GM12892 (cell line): Measurements from ENCODE around the gene INPP5A.

Experiments used
- DNase-seq: peaks from one replicate; pipeline ENCODE4 v3.0.0; 2011; ENCODE audit not compliant: insufficient read length
- FAIRE-seq: peaks from 2 replicates; lab custom pipeline; 2011; peaks lifted over from hg19 to GRCh38; lab: Jason Lieb, UNC
- POLR2A ChIP-seq: IDR thresholded peaks from 2 replicates; pipeline ENCODE4 v1.6.1; 2011; ENCODE audit warnings: low read depth, low read length, control low read depth
- POLR2AphosphoS5 ChIP-seq: IDR thresholded peaks from 2 replicates; pipeline ENCODE4 v1.6.1; 2011; ENCODE audit warnings: low read depth, low read length, control low read depth
- TAF1 ChIP-seq: IDR thresholded peaks from 2 replicates; pipeline ENCODE4 v1.6.1; 2011; ENCODE audit warnings: low read depth, mild to moderate bottlenecking, control low read depth, low read length, borderline replicate concordance

The INPP5A gene

GRCh38 chr10:132535065-132535651 lies 2.4 kb upstream of the INPP5A start:
- TF ChIP-seq POLR2AphosphoS5 (no peak), TAF1 (no peak), POLR2A (no peak)
- DNase-seq (no peak), FAIRE-seq (no peak)

GRCh38 chr10:132536241-132536876 lies 1.2 kb upstream of the INPP5A start:
- DNase-seq (no peak), FAIRE-seq (no peak)
- no peak for TF ChIP-seq TAF1
- TF ChIP-seq POLR2AphosphoS5 = no peak
- no peak for TF ChIP-seq POLR2A

- peak; percentile 99 for FAIRE-seq
- TF ChIP-seq POLR2AphosphoS5 (no peak), POLR2A (peak; percentile 57; the same call in 1 of the 2 replicates), TAF1 (no peak)
- DNase-seq = peak; percentile 92
Observed at GRCh38 chr10:132536877-132537683, 507 bp upstream of the INPP5A start.

- no peak for DNase-seq
- no peak for FAIRE-seq
Observed at GRCh38 chr10:132538031-132538789, 623 bp downstream of the INPP5A start.

GRCh38 chr10:132538790-132539421 lies 1.3 kb downstream of the INPP5A start:
- FAIRE-seq (peak; percentile 56), DNase-seq (no peak)
- TF ChIP-seq POLR2AphosphoS5 (no peak), POLR2A (no peak), TAF1 (no peak)

More at GRCh38 chr10:132538031-132538789, 623 bp downstream of the INPP5A start:
- TF ChIP-seq POLR2A (no peak), TAF1 (no peak), POLR2AphosphoS5 (no peak)

- TF ChIP-seq POLR2AphosphoS5 (no peak), TAF1 (no peak), POLR2A (no peak)
- FAIRE-seq = no peak
- DNase-seq = no peak
Observed at GRCh38 chr10:132539431-132539839, 1.8 kb downstream of the INPP5A start.

GRCh38 chr10:132539894-132540293 lies 2.3 kb downstream of the INPP5A start:
- FAIRE-seq (peak; percentile 40), DNase-seq (no peak)
- TF ChIP-seq TAF1 (no peak), POLR2AphosphoS5 (no peak), POLR2A (no peak)

- no peak for DNase-seq
- FAIRE-seq = peak; percentile 48
- no peak for TF ChIP-seq POLR2A
- TF ChIP-seq POLR2AphosphoS5 = no peak
- TF ChIP-seq TAF1 = no peak
Observed at GRCh38 chr10:132540456-132540855, 2.9 kb downstream of the INPP5A start.

GRCh38 chr10:132541129-132541528 lies 3.5 kb downstream of the INPP5A start:
- no peak for FAIRE-seq
- no peak for DNase-seq

GRCh38 chr10:132541601-132542011 lies 4.0 kb downstream of the INPP5A start:
- no peak for TF ChIP-seq POLR2A
- no peak for TF ChIP-seq POLR2AphosphoS5
- no peak for TF ChIP-seq TAF1
- FAIRE-seq = no peak
- DNase-seq = no peak

More at GRCh38 chr10:132541129-132541528, 3.5 kb downstream of the INPP5A start:
- TF ChIP-seq POLR2AphosphoS5 = no peak
- TF ChIP-seq POLR2A = no peak
- TF ChIP-seq TAF1 = no peak
